GM19372 (cell line): ENCODE results near the gene RAB11FIP4.

Experiments used
- ATAC-seq: cut with Tn5 transposase; IDR thresholded peaks from one replicate; pipeline ENCODE4 v1.9.1; 2021; ENCODE audit warnings: mild to moderate bottlenecking, low read depth, moderate library complexity; ENCODE audit not compliant: unreplicated experiment

Gene RAB11FIP4

DNA sequence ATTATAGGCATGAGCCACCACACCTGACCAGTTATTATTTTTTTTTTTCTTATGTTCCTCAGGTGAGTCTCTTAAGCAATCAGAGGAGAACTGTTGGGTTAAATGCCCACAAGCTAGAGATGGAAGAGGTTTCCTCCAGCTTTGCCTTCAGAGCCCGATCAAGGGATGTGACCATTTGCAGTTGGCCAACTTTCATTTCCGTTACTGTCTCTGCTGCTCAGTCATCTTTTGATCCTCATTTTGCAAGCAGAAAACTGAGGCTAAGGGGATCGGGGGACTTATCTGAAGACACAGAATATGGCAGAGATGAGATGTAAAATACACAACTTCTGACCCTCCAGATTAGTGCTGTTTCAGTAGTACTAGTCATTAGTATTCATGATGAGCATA lies 188.8 kb downstream of the RAB11FIP4 start:
- no peak for ATAC-seq

DNA sequence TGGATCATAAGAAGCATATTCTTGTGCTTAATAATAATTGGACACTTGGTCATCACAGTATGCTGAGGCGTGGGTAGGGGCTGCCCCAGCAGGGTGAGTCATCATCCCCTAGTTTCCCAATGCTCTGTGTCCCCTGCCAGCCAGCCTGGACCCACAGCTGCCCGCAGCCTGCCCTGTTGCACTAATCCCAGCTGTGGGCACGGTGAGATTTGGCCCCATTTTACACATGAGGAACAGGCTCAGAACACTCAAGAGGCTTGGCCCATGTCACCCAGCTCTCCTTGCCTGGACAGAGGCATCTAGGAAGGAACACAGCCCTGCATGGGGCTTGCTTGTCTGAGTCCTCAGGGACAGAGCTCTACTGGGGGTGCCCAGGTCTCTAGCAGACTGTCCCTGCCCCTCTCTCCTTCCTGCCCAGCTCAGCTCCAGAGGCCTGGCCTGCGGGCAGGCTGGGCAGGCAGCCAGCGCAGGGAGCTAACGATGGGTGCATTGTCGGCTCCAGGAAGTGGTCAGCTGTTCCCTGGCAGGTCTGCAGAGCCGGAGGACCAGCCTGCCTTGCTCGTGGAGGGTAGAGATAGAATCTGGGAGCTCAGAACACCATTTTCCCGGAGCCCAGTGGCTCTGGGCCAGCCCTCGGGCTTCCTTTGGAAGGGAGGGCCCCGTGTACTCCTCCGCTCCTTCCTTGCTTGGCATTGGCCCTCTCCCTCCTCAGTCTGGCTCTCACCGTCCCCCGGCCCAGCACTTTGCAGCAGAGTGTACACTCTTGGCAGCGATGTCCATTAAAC lies 189.4 kb downstream of the RAB11FIP4 start:
- no peak for ATAC-seq

DNA sequence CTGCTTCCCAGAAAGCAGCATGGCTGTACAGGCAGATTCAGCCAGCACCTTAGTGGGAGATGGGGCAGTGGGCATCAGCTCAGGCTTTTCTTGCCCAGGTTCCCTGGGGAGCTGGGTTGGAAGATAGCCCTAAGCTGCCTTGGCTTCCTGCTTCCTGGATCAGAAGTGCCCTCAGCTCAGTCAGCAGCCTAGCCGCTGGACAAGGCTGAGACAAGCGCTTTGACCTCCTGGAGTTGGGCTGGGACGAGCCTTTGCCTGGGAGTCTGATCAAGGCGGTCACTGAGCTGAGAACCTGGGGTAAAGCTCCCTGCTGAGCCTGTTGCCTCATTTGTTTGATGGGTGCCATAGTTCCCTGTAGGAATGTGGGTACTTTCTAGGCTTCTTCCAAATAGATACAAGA lies 190.0 kb downstream of the RAB11FIP4 start:
- ATAC-seq: no peak

DNA sequence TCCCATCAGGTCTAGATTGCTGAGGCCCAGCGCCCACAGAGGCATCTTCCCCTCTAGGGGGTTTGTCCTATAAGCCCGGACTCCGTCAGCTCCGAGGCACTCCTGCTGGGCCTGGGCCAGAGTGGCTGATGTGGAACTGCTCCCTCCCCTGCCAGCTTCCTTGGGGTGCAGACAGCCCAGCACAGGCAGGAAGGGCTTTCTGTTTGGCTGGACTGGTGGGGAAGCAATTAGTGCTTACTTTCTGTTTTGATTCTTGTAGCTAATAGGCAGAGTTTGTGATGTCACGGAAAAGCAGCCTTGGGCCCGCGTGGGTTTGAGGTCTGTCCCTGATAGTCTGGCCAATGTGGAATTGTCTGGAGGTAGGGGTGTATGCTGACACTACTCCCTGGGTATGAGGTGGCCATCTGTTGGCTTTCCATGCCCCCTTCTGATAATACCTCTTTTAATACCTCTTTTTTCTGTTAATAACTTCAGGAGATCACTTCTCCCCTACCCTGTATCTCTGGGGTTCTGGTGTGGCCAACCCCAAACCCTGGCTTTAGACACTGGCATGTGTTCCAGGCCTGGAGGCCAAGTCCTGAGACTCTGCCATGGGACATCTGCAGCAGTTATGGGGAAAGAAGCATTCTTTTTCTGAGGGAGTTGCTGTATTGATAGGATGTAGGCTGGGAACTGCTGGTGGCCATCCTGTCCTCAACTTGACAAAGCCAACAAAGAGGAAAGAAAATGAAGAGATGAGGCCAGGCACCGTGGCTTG lies 190.9 kb downstream of the RAB11FIP4 start:
- ATAC-seq: no peak

DNA sequence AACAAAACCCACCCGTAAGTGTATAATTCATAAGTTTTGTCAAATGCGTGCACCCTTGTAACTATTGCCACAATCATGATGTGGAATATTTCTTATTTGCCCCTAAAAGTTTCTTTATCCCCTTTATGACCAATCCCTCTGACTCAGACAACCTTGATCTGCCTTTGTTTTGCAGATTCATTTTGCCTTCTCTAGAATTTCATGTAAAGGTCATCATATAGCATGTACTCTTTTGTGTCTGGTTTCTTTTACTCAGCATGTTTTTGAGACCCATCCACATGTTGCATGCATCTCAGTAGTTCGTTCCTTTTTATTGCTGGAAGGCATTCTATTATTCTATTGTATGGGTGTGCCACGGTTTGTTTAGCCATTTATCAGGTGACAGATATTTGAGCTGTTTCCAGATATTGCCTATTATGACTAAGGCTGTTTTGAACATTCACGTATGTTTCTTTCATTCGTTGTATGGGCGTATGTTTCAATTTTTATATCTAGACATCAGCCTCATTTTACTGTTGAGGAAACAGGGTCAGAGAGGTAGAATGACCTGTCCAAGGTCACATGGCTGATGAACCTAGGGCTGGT lies 192.4 kb downstream of the RAB11FIP4 start:
- no peak for ATAC-seq

DNA sequence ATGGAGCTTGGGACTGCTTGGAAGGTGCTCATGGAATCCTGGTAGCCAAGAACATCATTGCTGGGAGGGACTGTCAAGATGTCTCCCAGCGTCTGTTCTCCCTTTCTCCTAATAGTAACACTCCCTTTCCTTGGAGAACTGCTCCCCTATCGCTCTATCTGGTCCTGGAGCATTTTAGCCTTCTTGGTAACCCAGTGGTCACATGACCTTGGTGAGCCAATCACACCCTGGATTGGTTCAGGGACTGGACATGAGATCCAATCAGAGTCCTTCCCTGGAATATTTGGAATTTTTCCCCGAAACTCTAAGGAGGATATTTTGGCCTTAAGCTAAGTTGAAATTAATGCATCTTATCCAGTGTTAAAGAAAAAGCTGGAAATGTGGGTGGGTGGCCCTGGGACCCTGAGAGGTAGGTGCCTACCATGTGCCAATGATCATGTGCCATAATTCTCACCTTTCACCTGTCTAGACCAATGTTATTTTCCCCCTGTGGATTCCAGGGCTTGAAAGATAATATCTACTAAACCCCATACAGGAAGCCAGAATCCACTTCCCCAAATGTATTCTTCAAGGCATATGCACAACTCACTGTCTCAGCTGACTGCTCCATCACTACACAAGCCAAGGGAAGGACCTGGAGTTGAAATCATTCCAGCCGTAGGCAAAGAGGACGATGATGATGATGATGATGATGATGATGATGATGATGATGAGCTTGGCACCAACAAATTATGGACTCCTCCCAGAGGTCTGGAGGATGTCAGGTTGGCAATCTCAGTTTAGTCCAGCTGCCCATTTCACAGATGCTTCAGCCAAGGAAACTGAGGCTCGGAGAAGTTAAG lies 193.2 kb downstream of the RAB11FIP4 start:
- ATAC-seq: no peak

DNA sequence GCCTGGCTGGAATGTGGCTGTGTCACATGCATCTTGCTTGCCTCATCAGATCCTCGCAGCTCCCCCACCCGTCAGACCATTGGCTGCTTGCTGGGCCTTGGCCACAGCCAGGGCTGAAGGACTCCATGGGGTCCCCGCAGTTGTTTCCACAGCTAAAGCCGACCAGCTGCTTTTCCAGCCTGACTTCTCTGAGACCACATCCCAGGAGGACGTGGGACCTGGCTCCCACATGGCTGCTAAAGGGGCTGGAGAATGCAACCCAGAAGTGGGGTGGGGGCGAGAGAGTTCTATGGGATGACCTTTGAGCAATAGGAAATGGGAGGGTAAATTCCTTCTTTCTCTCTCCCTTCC lies 193.8 kb downstream of the RAB11FIP4 start:
- no peak for ATAC-seq

DNA sequence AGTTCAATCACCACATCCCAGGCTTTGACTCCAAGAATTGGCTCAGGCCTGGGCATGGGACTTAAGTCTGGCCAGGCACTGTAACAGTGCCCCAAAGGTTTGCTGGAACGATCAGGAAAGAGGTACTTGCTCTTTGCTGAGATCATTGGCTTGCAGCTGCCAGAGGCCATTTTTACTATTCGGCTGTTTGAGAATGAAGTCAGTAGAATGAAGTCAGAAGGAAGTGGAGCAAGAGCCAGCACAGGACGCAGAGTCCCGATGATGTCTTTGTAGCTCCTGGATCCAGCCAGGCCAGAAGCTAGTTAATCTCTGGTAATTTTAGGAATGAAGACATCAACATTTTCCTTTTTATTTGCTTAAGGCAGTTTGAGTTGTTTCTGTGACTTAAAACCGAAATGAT lies 195.5 kb downstream of the RAB11FIP4 start:
- ATAC-seq: no peak

DNA sequence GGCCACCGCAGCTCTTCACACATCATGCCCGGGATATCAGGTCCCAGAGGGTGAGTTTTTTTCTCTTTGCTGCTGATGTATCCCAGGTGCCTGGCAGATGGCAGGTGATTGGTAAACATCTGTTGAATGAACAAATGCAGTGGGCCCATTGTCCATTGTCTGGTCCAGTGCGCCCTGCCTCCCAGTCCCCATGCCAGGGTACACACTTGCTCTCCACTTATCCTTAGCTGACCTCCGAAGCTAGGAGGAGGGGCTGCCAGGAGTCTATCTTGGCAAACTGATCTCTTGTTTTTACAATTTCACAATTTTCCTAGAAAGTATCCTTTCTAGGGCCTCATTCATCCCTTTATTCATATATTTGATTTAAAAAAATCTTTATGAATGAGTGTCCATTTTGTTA lies 196.0 kb downstream of the RAB11FIP4 start:
- ATAC-seq: no peak
